ENCODE data around the gene COL25A1.

Gene COL25A1

DNA sequence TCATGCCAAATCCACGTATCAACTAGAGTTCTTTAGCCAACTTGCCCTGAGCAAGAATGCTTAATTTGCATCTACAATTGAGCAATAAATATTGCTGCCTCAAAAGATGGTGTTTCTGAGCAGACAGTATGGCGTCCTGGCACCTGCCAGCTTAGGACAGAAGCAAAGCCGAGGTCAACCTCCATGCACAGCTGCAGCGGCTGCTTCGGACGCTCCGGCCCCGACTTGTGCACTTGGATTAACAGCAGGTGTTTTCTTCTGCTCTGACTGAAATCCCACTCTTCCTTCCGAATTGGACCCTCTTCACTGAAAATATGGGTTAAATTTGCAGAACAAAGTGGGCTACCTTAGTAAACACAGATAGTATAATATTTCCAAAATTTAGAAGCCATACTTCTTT, 324.4 kb downstream of the COL25A1 start:
- no peak overlapping the region for H3K4me3 ChIP-seq

DNA sequence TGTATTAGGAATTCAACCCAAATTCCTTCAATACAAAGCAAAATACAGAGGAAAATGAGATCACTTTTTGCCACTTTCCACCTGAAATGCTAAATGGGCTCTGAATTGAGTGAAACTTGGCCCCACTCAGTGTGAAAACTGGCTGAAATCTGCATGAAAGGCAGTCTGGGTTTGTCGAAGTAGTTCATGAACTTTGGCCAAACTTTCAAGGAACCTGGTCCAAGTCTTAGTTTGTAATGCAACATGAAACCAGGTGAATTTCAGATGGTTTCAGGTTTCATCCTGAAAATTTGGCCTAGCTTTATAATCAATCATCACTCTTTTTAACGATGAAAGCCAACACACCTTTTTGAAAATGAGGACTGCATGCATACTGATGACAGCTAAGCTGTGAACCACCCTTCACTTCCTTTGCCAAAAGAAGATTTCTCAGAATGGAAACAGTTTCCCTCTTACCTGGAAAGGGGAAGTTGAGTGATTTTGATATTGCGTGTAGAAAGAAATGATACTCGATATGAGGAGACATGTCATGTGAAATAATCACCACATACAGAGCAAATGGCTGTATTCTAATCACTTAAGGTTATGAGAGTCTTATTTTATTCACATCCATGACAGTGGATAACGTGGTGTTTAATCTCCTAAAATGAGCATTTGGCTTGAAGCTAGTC, 329.7 kb downstream of the COL25A1 start:
- H3K27ac ChIP-seq, result no peak overlapping the region
- no peak overlapping the region for H3K9ac ChIP-seq (ENCODE audit: insufficient read length)
- no peaks in the 10 kb centered on the region for H3K9me3 ChIP-seq (ENCODE audit: low read depth, low read length)
- no peak for DNase-seq (ENCODE audit: low read depth, low spot score)
- TF ChIP-seq EZH2 (IDR thresholded peaks at IDR 0.05), result no peak
- no peaks in the 10 kb centered on the region for H3K36me3 ChIP-seq (ENCODE audit: insufficient read depth, low read length)
- H3K4me3 ChIP-seq, result no peak overlapping the region

More for the DNA sequence above, 324.4 kb downstream of the COL25A1 start:
- no peak for DNase-seq (ENCODE audit: low read depth, low spot score)
- H3K9me3 ChIP-seq (ENCODE audit: low read depth, low read length), result no peaks in the 10 kb centered on the region
- no peak overlapping the region for H3K9ac ChIP-seq (ENCODE audit: insufficient read length)
- TF ChIP-seq FOXP2 (optimal IDR thresholded peaks at IDR 0.05; ENCODE audit: control extremely low read depth, extremely low read length, insufficient read depth), result no peak
- TF ChIP-seq POLR2AphosphoS5 (IDR thresholded peaks at IDR 0.05; ENCODE audit: borderline replicate concordance, low read depth, low read length), result no peak
- no peak for TF ChIP-seq EZH2 (IDR thresholded peaks at IDR 0.05)
- H3K36me3 ChIP-seq (ENCODE audit: insufficient read depth, low read length), result no peaks in the 10 kb centered on the region
- H3K27ac ChIP-seq, result no peak overlapping the region

DNA sequence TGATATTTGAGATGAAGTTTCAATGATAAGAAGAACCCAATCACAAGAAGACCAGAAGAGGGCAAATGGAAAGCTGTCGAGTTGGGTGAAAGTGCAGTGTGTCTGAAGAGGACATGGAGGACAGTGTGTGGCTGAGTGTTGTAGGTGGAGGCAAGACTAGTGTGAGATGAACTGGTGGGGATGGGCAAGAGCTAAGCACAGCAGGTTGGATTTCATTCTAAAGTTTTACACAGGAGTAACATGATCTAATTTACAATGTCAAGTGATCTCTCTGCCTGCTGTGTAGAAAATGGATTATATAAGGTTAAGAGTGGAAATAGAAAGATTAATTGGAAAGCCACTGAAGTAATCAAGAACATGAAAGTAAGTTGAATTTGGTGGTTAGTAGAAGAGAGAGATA, 331.0 kb downstream of the COL25A1 start:
- no peaks in the 10 kb centered on the region for H3K36me3 ChIP-seq (ENCODE audit: insufficient read depth, low read length)
- no peak for DNase-seq (ENCODE audit: low read depth, low spot score)

DNA sequence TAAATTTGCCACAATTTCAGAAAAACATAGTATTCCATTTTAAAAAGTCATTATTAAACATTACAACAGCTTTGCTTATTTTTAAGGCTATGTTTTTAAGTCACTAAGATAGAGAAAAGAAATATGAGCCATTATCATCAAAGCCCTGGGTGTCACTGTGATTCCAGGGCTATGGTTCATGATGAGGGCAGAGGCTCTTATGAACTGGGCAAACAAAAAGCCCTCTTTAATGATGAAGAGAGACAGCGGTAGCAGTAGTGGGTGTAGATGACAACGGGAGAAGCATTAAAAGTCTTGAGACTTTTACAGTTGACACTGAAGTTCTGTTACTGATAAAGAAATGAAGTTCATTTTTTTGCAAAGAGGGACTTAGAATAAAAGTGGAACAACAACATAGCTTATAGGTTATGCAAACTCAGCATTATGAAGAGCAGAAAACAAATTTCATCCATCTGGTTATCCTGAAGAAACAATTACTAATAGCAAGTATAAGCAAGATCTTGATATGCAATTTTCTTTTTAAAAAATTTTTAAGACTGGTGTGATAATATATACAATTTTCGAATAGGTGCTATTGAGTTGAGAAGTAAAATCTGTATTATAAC, 336.9 kb downstream of the COL25A1 start:
- no peak for DNase-seq (ENCODE audit: low read depth, low spot score)
- Histone ChIP-seq H3K9ac (ENCODE audit: insufficient read length) (no peak overlapping the region), H3K4me3 (no peak overlapping the region)

More for the DNA sequence above, 331.0 kb downstream of the COL25A1 start:
- H3K9me3 ChIP-seq (ENCODE audit: low read depth, low read length), result no peaks in the 10 kb centered on the region
- TF ChIP-seq EZH2 (IDR thresholded peaks at IDR 0.05), result no peak
- no peak for TF ChIP-seq FOXP2 (optimal IDR thresholded peaks at IDR 0.05; ENCODE audit: control extremely low read depth, extremely low read length, insufficient read depth)
- no peak for TF ChIP-seq POLR2AphosphoS5 (IDR thresholded peaks at IDR 0.05; ENCODE audit: borderline replicate concordance, low read depth, low read length)
- H3K4me3 ChIP-seq, result no peak overlapping the region
- no peak overlapping the region for H3K27ac ChIP-seq
- no peak overlapping the region for H3K9ac ChIP-seq (ENCODE audit: insufficient read length)

DNA sequence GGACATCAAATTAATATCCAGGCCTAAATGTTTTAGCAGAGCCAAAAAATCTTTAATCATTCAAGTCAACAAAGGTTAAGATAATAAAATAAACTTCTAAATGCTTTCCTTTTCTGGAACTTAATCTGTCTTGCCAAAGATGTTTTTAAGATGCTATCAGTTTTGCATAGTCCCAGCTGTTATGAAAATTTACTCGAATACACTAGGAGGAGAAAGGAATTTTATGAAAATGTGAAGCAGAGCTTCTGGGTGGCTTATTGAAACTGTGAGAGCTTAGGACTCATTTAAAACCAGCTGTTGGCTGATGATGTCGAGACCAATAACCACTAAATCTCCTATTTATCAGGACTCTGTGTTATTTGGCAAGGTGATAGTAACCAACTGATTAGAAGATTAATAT, 337.4 kb downstream of the COL25A1 start:
- Histone ChIP-seq H3K9me3 (ENCODE audit: low read depth, low read length) (no peaks in the 10 kb centered on the region), H3K4me3 (no peak overlapping the region), H3K36me3 (ENCODE audit: insufficient read depth, low read length) (no peaks in the 10 kb centered on the region), H3K9ac (ENCODE audit: insufficient read length) (no peak overlapping the region), H3K27ac (no peak overlapping the region)
- no peak for DNase-seq (ENCODE audit: low read depth, low spot score)
- TF ChIP-seq FOXP2 (optimal IDR thresholded peaks at IDR 0.05; ENCODE audit: control extremely low read depth, extremely low read length, insufficient read depth) (no peak), POLR2AphosphoS5 (IDR thresholded peaks at IDR 0.05; ENCODE audit: borderline replicate concordance, low read depth, low read length) (no peak), EZH2 (IDR thresholded peaks at IDR 0.05) (no peak)

More for the DNA sequence above, 336.9 kb downstream of the COL25A1 start:
- Histone ChIP-seq H3K27ac (no peak overlapping the region), H3K36me3 (ENCODE audit: insufficient read depth, low read length) (no peaks in the 10 kb centered on the region), H3K9me3 (ENCODE audit: low read depth, low read length) (no peaks in the 10 kb centered on the region)
- TF ChIP-seq POLR2AphosphoS5 (IDR thresholded peaks at IDR 0.05; ENCODE audit: borderline replicate concordance, low read depth, low read length), result no peak
- no peak for TF ChIP-seq FOXP2 (optimal IDR thresholded peaks at IDR 0.05; ENCODE audit: control extremely low read depth, extremely low read length, insufficient read depth)
- no peak for TF ChIP-seq EZH2 (IDR thresholded peaks at IDR 0.05)

DNA sequence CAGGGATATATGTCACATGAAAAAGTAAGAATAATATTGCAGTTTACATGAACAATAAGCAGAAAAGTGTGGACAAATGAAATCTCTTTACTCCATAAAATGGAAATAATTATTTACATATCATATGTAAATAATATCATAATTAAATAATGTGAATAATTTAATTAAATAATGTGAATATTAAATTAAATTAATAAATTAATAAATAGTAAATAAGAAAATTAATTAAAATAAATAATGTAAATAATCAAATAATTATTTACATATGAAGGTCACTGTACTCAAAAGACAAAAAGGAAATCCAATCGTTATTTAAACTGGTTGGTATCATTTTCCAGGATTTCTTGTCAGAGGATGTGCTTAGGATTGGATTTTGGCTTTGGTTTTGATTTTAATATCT, 338.5 kb downstream of the COL25A1 start:
- Histone ChIP-seq H3K9ac (ENCODE audit: insufficient read length) (no peak overlapping the region), H3K4me3 (no peak overlapping the region), H3K27ac (no peak overlapping the region), H3K9me3 (ENCODE audit: low read depth, low read length) (no peaks in the 10 kb centered on the region), H3K36me3 (ENCODE audit: insufficient read depth, low read length) (no peaks in the 10 kb centered on the region)
- no peak for DNase-seq (ENCODE audit: low read depth, low spot score)
- TF ChIP-seq EZH2 (IDR thresholded peaks at IDR 0.05) (no peak), FOXP2 (optimal IDR thresholded peaks at IDR 0.05; ENCODE audit: control extremely low read depth, extremely low read length, insufficient read depth) (no peak), POLR2AphosphoS5 (IDR thresholded peaks at IDR 0.05; ENCODE audit: borderline replicate concordance, low read depth, low read length) (no peak)

DNA sequence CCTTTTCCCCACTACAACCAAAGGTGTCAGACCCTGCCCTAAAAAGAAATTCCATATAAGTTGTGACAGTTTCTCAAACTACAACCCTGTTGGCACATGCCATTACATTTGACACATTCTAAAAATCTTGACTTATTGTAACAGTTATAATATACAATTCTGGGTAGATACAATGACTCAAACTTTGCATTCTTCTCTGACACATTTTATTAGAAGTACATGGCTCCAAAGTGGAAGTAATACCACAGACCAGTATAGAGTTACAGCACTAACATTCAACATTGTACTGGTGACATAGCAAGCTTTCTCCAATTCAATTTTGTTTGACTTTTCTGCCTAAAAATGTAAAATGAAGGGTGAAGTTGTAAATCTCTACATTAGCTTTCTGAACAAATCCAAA, 343.0 kb downstream of the COL25A1 start:
- TF ChIP-seq EZH2 (IDR thresholded peaks at IDR 0.05) (no peak), FOXP2 (optimal IDR thresholded peaks at IDR 0.05; ENCODE audit: control extremely low read depth, extremely low read length, insufficient read depth) (no peak), POLR2AphosphoS5 (IDR thresholded peaks at IDR 0.05; ENCODE audit: borderline replicate concordance, low read depth, low read length) (no peak)
- H3K4me3 ChIP-seq, result no peak overlapping the region
- H3K36me3 ChIP-seq (ENCODE audit: insufficient read depth, low read length), result no peaks in the 10 kb centered on the region
- no peak overlapping the region for H3K9ac ChIP-seq (ENCODE audit: insufficient read length)
- H3K9me3 ChIP-seq (ENCODE audit: low read depth, low read length), result no peaks in the 10 kb centered on the region
- no peak for DNase-seq (ENCODE audit: low read depth, low spot score)
- no peak overlapping the region for H3K27ac ChIP-seq

DNA sequence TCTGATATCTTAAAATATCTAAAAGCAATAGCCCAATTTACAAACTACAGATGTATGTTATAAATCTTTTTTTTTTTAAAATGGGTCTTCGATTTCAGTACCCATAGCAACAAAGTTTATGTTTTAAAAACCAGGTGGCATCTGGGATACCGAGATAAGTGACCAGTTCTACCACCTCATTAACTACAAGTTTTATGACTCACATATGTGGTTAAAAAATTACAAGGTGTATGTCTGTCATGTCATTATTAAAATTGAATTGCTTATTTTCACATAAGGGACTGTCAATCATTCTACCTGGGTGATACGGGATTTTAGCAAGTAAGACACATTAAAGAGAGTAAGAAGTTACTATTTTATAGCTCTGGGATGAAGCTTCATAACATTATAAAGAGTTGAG, 347.6 kb downstream of the COL25A1 start:
- no peaks in the 10 kb centered on the region for H3K9me3 ChIP-seq (ENCODE audit: low read depth, low read length)
- TF ChIP-seq EZH2 (IDR thresholded peaks at IDR 0.05) (no peak), POLR2AphosphoS5 (IDR thresholded peaks at IDR 0.05; ENCODE audit: borderline replicate concordance, low read depth, low read length) (no peak), FOXP2 (optimal IDR thresholded peaks at IDR 0.05; ENCODE audit: control extremely low read depth, extremely low read length, insufficient read depth) (no peak)
- no peak overlapping the region for H3K4me3 ChIP-seq
- no peak for DNase-seq (ENCODE audit: low read depth, low spot score)
- H3K27ac ChIP-seq, result no peak overlapping the region
- H3K36me3 ChIP-seq (ENCODE audit: insufficient read depth, low read length), result no peaks in the 10 kb centered on the region
- H3K9ac ChIP-seq (ENCODE audit: insufficient read length), result no peak overlapping the region

DNA sequence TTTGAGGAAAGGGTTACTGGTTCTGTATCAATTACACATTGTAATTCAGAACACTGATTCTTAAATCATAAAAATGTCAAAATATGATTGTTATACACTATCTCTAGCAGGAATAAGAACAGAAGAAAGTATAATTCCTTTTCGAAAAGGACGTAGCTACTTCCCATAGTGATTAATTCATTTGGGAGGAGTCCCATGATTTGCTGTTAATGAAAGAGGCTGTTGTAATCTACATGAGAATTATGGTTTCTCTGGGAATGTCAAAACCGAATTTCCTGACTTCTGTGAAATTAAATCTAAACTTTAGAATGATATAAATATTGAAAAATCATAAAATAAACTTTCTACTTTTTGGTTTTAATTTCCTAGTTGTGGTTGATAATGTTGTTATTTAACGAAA, 348.5 kb downstream of the COL25A1 start:
- no peaks in the 10 kb centered on the region for H3K9me3 ChIP-seq (ENCODE audit: low read depth, low read length)
- TF ChIP-seq EZH2 (IDR thresholded peaks at IDR 0.05), result no peak
- TF ChIP-seq FOXP2 (optimal IDR thresholded peaks at IDR 0.05; ENCODE audit: control extremely low read depth, extremely low read length, insufficient read depth), result no peak
- TF ChIP-seq POLR2AphosphoS5 (IDR thresholded peaks at IDR 0.05; ENCODE audit: borderline replicate concordance, low read depth, low read length), result no peak
- H3K27ac ChIP-seq, result no peak overlapping the region

More for the DNA sequence above, 348.5 kb downstream of the COL25A1 start:
- no peak for DNase-seq (ENCODE audit: low read depth, low spot score)
- Histone ChIP-seq H3K9ac (ENCODE audit: insufficient read length) (no peak overlapping the region), H3K4me3 (no peak overlapping the region), H3K36me3 (ENCODE audit: insufficient read depth, low read length) (no peaks in the 10 kb centered on the region)
